ENCODE results near the gene SCYGR3.
A peak's percentile ranks its signal among the peaks of the same experiment; 100 is the strongest.

The SCYGR3 gene

DNA sequence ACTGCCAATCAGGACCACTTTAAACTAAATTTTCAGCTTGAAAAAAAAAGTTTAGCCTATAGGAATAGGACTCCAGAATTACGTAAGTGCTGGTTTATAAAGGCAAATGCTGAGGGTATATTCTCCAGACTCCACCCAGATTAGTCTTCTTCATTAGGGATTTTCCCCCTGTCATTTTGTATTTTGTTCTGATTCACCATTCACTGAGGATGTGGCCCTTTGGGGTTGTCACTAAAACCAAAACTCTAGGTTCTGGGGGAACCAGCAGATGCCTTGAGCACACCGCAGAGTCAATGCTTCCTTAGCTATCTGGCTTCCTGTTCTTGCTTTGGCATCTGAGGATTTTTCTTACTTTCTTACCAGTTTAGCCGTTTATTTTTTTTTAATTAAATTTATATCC, 13.1 kb upstream of the SCYGR3 start:
- TF ChIP-seq, protein P1, sequence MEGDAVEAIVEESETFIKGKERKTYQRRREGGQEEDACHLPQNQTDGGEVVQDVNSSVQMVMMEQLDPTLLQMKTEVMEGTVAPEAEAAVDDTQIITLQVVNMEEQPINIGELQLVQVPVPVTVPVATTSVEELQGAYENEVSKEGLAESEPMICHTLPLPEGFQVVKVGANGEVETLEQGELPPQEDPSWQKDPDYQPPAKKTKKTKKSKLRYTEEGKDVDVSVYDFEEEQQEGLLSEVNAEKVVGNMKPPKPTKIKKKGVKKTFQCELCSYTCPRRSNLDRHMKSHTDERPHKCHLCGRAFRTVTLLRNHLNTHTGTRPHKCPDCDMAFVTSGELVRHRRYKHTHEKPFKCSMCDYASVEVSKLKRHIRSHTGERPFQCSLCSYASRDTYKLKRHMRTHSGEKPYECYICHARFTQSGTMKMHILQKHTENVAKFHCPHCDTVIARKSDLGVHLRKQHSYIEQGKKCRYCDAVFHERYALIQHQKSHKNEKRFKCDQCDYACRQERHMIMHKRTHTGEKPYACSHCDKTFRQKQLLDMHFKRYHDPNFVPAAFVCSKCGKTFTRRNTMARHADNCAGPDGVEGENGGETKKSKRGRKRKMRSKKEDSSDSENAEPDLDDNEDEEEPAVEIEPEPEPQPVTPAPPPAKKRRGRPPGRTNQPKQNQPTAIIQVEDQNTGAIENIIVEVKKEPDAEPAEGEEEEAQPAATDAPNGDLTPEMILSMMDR (IDR thresholded peaks at IDR 0.05; ENCODE audit: insufficient read depth, low read depth, low read length, missing control alignments), result no peak
- H3K4me3 ChIP-seq (ENCODE audit: low read depth, low read length), result no peak overlapping the region

DNA sequence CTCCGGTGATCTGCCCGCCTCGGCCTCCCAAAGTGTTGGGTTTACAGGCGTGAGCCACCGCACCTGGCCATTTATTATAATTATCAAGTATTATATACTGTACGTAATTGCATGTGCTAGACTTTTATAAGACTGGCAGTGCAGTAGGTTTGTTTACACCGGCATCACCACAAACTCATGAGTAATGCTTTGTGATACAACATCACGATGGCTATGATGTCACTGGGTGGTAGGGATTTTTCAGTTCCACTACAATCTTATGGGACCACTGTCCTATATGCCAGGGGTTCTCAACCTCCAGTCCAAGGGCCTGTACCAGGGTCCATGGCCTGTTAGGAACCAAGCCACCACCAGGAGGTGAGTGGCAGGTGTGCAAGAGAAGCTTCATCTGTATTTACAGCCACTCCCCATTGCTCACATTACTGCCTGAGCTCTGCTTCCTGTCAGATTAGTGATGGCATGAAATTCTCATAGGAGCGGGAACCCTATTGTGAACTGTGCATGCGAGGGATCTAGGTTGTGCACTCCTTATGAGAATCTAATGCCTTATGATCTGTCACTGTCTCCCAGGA, 12.0 kb upstream of the SCYGR3 start:
- no peak overlapping the region for H3K4me3 ChIP-seq (ENCODE audit: low read depth, low read length)
- no peak for DNase-seq (ENCODE audit: low read depth)
- TF ChIP-seq, protein P1 (IDR thresholded peaks at IDR 0.05; ENCODE audit: insufficient read depth, low read depth, low read length, missing control alignments), result no peak

More for the DNA sequence above, 13.1 kb upstream of the SCYGR3 start:
- DNase-seq (ENCODE audit: low read depth), result peak; percentile 74

DNA sequence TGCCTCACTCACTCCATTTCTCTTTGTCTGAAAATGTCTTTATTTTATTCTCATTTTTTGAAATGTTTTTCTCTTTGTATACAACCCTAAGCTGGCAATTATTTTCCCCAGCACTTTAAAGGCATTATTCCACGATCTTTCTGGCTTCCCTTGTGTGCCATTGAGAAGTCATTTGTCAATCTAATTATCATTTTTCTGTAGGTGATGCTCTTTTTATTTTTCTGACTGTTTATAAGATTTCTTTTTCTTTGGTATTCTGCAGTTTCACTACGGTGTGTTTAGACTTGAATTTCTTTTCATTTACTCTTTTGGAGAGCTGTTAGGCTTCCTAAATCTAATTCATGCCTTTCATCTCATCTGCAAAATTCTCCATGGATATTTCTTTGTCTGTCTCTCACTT, 10.8 kb upstream of the SCYGR3 start:
- no peak overlapping the region for H3K4me3 ChIP-seq (ENCODE audit: low read depth, low read length)
- no peak for DNase-seq (ENCODE audit: low read depth)
- TF ChIP-seq, protein P1 (IDR thresholded peaks at IDR 0.05; ENCODE audit: insufficient read depth, low read depth, low read length, missing control alignments), result no peak

DNA sequence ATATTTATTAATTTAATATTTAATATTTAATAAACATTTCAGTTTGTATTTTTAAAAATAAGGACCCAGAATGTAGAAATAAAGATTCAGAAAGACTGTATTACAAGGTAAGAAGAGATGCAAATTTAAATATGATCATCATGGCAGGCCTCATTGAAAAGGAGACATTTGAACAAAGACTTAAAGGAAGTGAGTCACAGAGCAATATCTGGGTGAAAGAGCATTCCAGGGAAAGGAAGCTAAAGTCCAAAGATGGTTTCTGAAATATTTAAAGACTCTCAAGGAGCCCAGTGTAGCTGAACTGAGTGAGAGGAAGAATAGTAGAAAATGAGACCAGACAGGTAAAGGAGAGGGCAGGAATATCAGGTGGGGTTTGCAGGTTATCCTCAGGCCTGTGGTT, 8.6 kb upstream of the SCYGR3 start:
- DNase-seq (ENCODE audit: low read depth), result no peak
- TF ChIP-seq, protein P1 (IDR thresholded peaks at IDR 0.05; ENCODE audit: insufficient read depth, low read depth, low read length, missing control alignments), result no peak
- H3K4me3 ChIP-seq (ENCODE audit: low read depth, low read length), result no peak overlapping the region

DNA sequence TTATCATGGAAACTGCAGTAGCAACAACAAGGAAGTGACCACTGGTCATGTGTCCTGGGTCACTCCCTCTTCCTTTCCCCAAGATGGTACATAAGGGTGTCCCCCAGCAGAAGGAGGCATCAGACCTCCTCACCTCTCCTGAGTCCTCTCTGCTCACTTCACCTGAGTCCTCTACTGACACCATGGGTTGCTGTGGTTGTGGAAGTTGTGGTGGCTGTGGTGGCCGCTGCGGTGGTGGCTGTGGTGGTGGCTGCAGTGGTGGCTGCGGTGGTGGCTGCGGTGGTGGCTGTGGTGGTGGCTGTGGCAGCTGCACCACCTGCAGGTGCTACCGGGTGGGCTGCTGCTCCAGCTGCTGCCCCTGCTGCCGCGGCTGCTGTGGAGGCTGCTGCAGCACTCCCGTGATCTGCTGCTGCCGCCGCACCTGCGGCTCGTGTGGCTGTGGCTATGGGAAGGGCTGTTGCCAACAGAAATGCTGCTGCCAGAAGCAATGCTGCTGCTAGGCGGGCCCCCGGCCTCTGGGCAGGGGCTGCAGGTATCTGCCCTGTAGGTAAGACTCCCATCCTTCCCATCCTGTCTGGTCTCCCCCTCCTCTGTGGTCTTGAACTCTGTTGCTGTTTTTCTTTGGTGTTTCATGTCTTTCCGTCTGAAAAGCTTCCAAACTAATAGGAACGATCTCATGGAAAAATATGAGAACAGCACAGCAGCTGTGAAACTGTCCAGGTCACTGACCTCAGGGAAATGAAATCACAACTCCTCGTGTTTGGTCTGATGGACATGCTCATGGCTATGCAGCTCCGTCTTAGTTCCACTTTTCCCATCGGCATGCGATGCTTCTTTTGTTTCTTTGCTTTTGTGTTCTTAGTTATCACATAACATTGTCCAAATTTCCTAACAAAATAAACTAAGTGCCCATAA, 2.9 kb upstream of the SCYGR3 start, which contains the start of gene SCYGR4:
Gene SCYGR4, plus strand, starts transcription at position 183 of the 915 bp plus-strand sequence. Its CDS starts 0 bp downstream, at position 183.
- TF ChIP-seq, protein P1 (IDR thresholded peaks at IDR 0.05; ENCODE audit: insufficient read depth, low read depth, low read length, missing control alignments), result no peak
- H3K4me3 ChIP-seq (ENCODE audit: low read depth, low read length), result no peak within 1 kb of the TSS
- DNase-seq (ENCODE audit: low read depth), result no peak

DNA sequence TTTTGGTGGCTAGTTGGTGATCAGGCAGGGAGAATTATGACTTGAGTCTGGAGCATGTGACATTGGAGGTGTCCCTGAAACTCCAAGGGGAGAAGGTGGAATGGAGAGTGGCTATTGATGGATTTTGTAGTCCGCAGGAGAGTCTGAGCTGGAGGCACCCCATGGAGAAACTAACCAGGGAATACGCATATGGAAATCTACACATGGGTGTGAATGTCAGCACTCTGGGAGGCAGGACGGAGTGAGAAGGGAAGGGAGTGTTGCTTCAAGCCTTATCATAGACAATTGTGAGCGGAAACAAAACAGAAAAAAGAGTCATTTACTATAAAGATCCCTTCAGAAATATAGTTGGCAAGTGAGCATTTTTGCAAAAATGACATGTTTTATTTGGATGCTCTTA, 2.0 kb upstream of the SCYGR3 start:
- no peak overlapping the region for H3K4me3 ChIP-seq (ENCODE audit: low read depth, low read length)
- TF ChIP-seq, protein P1 (IDR thresholded peaks at IDR 0.05; ENCODE audit: insufficient read depth, low read depth, low read length, missing control alignments), result no peak
- DNase-seq (ENCODE audit: low read depth), result no peak
